ENCODE results near the gene KLF15.

GRCh38 chr3:126361211-126361610, 4.0 kb upstream of the KLF15 start:
- TF ChIP-seq CTCF (IDR thresholded peaks at IDR 0.05) (no peak), ZFX (IDR thresholded peaks at IDR 0.05; ENCODE audit: borderline replicate concordance) (no peak)

All from 22Rv1 (cell line).